ENCODE data around the gene SOX9.
"Not testable (repeated sequence)": the region's sequence is repeated elsewhere in the genome, so short reads cannot be mapped to it uniquely, and the experiment has no call there.

- TF ChIP-seq CTCF (IDR thresholded peaks at IDR 0.05 in 4 of 5, conservative IDR thresholded peaks at IDR 0.05 in 1 of 5); POLR2A (IDR thresholded peaks at IDR 0.05): not testable (repeated sequence)
Observed at GRCh38 chr17:72142097-72142496, 21.3 kb downstream of the SOX9 start.
